ENCODE measurements around the gene ATP8A2.
"Not testable (repeated sequence)": the region's sequence is repeated elsewhere in the genome, so short reads cannot be mapped to it uniquely, and the experiment has no call there.

ATP8A2 gene

DNA sequence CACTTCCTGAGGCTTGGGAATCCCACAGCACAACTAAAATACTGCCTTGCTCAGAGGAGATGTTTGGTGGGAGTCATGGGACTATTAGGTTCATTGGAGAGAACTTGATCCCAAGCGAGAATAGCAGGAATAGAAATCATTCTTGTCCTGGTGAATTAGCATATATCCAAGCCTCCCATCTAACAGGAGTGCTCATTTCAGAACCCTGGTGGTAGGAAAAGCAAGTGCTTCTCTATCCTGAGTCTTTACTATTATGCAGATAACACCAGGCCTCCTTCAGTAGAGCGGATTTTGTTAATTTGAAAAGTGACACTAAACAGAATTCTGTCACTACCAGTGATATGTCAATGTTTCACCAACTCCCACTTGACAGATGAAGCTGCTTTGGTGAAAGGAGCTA is 199.5 kb downstream of the ATP8A2 start:
- no peak for DNase-seq

DNA sequence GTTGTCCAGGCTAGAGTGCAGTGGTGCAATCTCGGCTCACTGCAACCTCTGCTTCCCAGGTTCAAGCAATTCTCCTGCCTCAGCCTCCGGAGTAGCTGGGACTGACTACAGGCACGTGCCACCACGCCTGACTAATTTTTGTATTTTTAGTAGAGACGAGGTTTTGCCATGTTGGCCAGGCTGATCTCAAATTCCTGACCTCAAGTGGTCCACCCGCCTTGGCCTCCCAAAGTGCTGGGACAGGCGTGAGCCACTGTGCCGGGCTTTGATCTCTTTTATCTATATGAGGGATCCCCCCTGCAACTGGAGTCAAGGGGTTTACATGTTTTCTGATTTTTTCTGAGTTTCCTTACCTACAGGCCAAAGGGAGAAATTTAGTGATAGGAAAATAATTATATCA is 200.4 kb downstream of the ATP8A2 start:
- DNase-seq, result not testable (repeated sequence)

DNA sequence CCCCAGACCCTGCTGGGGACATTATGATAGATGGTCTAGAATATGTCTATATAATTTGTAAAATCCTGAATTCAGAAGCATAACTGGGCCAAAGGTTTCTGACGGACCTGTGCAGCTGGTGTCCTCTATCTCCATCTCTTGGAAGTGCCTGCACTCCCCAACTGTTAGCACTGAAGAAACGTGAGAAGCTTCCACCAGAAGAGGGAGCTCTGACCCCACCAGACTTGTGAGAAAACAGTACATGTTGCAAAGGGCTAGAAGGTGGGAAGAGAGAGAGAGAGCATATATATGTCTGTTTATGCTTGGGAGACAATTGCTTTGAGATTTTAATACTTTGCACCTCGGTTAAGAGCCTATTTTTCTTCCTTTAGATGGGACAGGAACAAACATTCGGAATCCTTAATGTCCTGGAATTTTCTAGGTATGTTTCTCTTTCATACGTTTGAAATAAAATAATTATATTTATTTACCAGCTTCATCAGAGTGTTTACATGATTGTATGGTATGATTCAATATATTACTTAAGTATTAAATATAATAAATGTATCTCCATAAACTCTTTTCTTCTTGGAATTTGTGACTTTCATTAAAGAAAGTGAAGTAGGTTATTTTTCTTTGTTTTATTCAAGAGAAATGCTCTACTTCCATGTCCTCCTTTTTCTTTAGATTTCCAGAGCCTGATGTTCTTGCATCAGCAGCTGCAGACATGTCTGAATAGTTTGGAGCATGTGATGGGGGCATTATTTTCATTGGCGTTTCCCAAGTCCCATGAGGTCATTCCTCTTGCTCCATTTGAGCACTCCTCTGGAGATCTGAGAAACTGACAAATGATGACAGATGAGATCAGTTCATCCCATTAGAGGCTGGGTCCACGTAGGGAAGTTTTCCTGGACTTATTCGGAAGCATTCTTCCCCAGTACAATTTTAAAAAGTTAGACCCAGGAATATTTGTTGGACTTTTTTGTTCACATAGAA is 202.9 kb downstream of the ATP8A2 start:
- peak; percentile 53 for DNase-seq

DNA sequence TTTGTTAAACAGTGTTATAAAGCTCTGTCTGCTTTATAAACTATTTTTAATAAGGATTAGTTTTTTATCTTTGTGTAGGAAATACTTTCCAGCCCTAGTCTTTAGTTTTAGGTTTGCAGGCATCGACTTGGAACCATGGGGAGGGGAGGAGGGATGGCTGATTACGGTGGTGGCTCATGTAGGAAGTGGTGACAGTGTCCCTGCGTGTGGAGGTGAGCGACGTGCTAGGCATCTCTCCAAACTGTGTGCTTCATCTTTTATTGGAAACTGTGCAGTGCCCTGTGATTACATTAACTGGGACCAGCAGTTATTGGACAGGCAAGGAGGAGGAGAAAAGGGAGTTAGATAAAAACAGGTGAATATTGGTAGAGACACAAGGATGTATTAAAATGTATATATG is 203.8 kb downstream of the ATP8A2 start:
- DNase-seq, result no peak

DNA sequence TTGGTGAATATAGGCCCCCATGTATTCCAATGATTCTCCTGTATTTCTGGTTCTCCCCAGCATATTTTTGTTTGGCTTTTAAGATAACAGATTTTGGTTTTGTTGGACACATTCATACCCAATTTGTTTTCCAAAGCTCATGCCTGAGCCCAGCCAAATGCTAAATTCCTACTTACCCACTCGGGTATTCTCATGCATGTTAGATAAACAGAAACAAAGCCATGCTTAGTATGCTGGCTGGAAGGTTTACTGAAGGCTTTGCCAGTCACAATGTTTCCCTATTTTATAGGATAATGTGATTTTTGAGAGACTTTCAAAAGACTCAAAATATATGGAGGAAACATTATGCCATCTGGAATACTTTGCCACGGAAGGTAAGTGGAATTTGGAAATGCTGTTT is 206.8 kb downstream of the ATP8A2 start:
- no peak for DNase-seq

DNA sequence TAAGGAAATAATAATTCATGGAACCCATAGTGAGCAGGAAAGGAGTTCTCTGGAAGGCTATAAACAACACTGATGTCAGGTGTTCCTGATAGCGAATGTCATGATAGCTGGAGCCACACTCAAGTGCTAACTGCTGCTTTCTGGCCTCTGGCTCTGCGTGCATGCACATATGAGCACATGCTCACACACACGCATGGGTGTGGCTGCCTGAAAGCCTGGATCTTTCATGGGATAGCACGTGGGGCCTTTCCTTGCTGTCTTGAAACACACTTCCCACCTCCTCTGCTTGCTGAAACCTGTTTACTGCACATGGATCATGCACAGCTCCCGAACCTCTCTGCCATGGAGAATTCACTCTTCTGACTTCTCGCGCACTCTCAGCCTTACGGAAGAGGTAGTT is 207.4 kb downstream of the ATP8A2 start:
- no peak for DNase-seq

DNA sequence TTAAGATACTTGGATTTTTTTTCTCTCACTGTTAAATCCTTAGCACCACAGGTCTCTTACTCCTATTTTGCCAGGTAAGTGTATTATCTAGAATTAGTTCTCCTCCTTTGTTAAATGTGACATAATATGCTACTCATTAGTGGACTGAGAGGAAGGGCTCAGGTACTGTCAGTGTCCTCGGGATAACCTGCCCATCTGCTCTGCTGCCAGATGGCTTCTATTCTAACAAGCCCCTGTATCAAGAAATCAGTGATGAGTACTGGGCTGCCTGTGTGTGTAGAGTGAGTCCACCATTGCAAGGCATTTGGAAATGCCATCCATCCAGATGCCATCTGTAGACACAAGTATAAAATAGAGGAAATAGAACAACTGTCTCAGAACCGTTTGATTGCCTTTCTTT is 209.6 kb downstream of the ATP8A2 start:
- no peak for DNase-seq

DNA sequence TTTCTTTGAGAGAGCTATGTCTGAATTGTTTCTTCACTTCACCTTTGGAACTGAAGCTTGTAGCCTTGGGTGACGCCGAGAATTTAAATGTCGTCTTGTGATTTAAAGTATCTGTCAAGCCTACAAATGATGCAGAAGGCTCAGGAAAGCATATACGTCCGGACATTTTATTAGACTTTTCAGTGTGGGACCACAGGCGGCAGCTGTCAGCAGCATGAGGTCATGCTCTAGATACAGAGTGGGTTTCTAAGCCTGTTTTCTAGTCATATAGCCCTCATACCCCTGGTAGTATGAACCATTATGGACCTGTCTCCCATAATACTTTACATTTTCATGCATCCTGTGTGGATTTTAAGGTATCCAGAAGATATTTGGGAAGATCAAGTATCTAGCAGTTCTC is 212.3 kb downstream of the ATP8A2 start:
- no peak for DNase-seq

DNA sequence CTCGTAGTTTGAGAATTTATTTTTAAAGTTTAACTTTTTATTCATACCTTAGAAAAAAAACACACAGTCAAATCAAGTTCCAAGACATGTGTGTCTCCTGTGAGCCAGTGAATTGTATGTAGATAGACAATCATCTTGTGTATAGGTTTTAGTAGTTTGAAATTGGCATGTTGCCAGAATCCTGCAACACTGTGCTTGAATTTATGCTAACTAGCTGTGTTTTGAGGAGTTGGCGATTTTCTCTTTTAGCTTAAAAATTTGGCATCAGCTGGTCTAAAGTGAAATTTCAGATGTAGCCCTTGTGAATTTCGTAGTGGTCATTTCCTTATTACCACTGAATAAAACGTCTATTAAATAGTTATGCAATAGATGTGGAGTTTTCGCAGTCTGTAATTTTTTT is 213.2 kb downstream of the ATP8A2 start:
- DNase-seq, result no peak

DNA sequence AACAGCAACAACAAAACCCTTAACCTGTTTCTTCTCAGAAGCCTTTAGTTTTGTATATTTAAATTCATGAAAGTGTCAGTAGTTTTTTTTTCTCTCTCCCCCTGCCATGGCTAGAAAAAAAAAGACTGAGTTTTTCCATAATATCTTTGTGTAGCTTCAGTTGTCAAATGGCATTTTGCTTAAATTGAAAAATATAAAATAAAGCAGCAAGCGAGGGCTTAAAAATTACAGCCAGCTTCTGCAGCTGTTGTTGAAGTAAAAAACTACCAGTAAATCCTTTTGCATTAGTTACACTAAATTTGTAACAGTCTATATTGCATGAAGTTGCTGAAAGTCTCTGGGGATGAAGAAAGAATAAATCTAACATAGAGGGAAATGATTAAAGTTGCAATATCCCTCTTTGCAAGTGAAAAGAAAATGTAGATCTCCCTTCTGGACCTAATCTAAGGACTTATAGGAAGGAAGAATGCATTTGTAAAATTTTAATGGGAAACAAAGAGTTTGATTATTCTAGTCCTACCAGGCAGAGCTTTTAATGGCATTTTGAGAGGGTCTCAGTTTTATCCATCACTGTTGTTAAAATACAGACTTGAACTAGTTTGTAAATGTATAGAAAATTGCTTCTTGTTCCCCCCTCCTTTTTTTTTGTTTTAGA is 215.7 kb downstream of the ATP8A2 start:
- DNase-seq, result no peak

DNA sequence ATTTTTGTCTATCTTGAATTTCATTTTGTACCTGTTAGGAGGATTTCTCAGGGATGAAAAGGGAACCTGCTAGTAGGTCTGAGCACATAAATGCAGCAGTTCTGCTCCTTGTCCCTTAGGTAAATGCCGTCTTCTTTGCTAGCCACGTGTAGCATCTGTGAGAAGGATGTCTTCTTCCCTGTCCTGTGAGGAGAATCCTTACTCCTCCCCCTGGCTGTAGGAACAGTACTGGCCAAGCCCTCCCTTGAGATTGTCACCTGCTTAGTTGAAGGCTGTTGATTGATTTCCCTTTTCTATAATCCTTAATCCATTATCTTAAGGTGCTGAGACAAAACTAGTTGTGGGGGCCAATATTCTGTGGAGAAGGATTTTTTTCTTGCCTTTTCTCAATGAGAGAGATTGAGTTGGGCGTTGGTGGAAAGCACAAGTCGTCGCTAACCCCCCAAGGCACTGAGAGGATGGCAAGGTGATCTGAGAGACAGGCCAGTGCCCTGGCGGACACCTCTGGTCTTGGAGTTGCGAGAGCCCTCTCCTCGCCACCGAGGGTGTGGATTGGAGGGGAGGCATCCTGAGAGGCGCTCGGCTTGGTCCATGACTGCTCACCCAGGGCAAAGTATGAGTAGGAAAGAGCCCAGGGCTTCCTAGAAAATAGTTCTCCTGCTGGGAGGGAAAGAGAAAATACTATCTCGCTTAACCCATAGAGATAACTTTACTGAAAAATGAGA is 216.7 kb downstream of the ATP8A2 start:
- no peak for DNase-seq

DNA sequence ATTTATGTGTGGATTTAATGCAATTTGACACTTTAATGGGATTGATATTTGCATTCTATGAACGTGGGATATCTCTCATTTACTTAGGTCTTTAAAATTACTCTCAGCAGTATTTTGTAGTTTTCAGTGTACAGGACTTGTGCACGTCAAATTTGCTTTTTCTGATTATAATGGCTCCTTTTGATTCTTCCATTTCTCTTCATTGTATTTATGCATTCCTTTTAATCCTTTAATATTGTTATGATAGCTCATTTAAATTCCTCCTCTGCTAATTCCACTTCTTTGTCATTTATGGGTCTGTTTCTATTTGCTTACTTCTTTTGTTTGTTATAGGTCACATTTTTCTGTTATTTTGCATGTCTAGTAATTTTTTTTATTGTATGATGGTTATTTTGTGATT is 226.6 kb downstream of the ATP8A2 start:
- DNase-seq, result peak; percentile 11

DNA sequence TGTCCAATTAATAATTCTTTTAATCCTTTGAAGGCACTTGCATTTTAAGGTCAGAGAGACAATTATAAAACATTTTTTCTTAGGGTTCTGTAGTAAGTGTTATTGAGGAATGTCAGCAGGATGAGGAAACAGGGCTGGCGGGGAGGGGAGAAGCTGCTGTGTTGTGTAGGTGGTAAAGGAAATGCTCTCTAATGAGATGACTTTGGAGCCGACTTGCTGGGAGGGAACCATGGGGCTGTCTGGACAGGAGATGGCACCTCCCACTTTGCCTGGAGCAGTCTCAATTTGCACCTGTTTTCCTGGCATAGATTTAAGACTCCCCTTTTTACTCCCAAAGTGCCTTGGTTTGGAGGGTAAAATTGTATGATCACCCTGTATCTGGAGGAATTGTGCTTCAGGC is 230.4 kb downstream of the ATP8A2 start:
- no peak for DNase-seq

DNA sequence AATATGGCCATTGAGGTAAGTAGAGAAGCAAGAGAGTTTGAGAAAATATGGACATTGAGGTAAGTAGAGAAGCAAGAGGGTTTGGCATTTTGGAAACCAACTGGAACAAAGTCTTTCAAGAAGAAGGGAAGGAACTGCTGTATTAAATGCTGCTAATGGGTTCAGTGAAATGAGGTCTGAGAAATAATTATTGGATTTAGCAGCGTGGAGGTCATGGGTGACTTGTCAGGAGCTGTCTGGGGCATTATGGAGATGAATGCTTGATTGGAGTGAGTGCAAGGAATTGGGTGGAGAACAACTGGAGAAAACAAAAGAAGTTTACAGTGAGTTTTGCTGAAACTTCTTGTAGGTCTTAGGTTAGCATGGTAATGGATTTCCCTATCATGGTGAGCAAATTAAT is 232.3 kb downstream of the ATP8A2 start:
- DNase-seq, result no peak

DNA sequence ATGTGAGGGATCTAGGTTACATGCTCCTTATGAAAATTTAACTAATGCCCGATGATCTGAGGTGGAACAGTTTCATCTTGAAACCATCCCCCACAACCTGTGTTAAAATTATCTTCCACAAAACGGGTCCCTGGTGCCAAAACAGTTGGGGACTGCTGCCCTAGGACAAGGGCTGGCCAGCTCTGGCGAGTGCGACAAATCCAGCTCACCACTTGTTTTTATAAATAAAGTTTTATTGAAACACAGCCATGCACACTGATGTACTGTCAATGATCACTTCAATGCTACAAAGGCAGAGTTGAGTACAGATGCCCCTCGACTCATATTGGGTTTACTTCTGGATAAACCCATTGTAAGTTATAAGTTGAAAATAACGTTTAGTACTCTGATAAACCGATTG is 235.3 kb downstream of the ATP8A2 start:
- no peak for DNase-seq

DNA sequence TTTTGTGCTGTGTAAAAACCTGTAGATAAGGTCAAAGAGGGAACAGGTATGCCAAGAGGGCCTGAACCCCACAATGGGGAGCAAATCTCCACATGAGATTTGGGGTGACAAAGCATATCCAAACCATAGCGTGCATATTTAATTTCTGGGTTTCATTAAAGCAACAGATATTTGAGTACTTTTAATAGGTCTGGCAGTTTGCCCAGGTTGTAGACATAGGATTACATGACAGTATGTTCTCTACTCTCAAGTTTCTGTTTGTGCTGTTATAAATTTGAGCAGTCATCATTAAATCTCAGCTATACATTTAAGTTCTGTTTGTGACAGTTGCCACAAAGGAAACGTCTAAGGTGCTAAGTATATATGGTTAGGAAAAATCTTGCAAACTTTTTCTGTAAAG is 236.4 kb downstream of the ATP8A2 start:
- DNase-seq, result no peak

DNA sequence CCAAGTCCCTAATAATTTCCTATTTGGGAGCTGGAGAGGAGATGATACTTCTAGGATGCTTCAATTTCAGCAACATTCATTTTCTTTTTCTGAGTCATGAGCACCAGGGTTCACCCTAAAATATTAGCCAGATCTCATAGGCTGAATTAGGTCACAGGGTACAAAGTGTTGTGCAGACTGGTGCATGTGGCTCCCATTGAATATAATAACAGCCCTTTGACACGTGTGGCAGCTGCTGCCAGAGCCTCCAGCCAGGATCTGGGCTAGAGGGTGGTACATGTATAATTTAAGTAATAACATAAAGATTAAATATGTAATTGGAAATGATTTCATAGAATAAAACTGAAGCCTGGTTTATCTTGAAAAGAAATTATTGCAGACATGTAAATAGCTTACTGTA is 244.9 kb downstream of the ATP8A2 start:
- DNase-seq, result no peak

DNA sequence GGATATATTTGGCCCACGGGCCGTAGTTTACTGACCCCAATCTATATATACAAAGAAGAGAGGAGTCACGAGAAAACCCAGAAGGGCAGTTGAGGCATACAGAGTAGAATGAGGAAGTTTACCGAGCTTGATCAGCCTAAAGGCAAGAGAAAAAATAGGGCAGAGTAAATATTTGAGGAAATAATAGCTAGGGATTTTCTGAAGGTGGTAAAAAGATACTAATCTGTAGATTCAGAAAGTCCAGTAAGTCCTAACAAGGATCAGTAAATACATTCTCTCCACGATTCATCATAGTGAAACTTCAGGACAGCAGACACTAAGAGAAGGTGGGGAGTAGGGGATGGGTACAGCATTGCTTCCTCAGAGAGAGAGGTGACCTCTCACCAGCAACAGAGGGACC is 248.1 kb downstream of the ATP8A2 start:
- DNase-seq, result no peak

DNA sequence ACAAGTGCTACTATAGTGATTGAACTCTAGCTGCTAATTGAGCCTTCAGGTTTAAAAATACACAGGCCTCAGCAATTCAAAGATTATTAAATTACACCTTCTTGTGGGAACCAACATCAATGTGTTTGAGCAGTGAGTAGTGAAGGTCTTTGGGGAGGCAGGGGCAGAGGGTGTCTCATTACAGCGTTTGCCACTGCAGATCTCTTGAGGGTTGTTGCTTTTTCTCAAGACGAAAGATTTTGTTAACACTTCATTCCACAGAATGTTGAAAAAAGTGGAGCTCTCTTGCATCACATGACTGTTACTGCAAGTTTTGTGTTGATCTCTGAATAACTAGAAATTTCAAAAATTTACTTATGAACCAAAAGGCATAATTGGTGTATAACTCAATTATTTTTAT is 253.6 kb downstream of the ATP8A2 start:
- DNase-seq, result no peak

DNA sequence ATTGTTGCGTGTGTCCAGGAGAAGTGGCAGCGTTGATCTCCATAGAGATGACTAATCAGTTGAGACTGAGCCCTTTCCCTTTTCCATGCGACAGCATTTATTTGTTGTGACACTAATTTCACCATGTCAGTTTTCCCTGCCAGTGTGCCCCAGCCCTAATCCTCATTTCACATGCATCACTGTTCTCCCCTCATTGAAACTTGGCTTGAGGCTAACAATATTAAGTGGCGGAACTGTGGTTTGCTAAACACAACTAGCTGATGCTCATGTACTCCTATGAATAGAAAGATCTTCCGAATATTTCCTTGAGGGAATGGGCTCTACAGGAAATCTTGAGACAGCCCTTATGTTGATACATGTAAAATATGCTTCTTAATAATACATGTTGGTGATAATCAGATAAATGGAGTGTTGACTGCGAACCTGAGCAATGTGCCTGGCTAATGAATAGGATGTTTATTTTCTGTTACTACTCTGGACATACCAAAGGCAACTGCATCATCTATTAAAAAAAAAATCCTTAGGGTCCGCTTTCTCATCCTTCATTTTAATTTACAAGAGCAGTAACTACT is 258.6 kb downstream of the ATP8A2 start:
- peak; percentile 37 for DNase-seq

DNA sequence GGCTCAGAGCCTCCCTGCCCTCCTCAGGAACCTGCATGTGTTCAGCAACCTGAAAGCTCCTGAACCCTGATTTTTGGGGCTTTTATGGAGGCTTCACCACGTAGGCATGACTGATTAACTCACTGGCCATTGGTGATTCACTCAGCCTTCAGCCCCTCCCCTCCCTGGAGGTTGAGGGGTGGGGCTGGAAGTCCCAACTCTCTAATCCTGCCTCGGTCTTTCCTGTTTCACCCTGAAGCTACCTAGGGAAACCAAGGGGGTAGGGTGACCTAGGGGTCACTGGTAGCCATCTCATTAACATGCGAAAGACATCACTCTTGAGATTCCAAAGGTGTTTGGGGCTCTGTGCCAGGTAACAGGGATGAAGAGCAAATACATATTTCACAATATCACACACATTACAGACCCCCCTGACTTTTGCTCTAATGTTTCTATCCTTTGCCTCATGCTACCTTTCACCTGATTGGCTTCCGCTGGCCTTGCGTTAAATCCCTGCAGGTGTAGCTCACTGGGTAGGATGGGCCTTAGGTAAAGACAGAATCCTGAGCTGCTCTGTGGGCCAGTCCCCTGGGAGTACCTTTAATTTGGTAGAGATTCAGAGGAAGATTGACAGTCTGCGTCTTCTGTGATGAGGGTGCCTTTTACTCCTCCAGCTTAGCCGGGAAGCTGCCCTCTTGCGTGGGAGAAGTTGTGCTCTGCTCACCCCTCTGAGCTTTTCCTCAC is 260.6 kb downstream of the ATP8A2 start:
- no peak for DNase-seq

DNA sequence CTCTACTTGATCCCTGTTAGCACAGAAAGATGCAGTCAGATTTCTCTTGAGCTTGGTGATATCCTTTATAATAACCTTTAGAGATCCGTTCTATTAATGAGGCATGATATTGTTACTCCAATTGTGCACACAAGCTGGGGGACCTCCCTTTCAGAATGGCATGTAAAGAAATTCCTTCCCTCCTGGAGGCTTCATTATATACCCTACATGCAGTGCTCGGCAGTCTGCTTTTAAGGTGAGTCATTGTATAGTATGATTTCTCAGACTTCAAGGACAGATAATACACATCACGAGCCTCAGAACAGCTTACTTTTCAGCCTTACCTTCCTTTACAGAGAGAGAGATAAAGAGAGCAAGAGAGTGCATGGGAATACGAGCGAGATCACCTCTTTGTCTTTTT is 261.3 kb downstream of the ATP8A2 start:
- DNase-seq, result no peak

DNA sequence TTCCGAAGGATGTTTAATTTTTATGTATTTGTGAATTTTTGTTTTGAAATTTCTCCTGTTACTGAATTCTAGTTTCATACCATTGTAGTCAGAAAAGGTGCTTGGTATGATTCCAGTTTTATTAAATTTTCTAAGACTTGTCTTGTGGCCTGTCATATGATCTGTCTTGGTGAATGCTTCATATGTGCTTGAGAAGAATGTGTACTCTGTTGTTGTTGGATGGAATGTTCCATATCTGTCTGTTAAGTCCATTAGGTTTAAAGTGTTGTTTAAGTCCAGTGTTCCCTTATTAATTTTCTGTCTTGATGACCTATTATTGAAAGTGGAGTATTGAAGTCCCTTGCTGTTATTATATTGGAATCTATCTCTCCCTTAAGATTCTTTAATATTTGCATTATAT is 273.9 kb downstream of the ATP8A2 start:
- no peak for DNase-seq
